ENCODE measurements around the gene CBX4.

DNA sequence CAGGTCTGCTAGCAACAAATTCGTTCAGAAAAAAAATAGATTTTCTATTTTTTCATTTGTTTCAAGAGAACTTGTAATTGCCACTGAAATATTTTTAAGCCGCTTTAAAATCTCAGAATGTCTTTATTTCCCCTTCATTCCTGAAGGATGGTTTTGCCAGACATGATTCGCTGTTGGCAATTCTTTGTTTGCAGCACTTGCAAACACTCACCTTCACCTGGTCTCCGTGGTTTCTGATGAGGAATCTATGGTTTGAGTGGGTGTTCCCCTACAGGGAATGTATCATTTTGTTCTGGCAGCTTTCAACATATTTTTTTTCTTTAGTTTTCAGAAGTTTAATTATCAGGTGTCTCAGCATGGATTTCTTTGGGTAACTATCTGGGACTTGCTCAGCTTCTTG lies 36.3 kb upstream of the CBX4 start:
- TF ChIP-seq POLR2A (IDR thresholded peaks at IDR 0.05) = no peak
- TF ChIP-seq, protein P1, sequence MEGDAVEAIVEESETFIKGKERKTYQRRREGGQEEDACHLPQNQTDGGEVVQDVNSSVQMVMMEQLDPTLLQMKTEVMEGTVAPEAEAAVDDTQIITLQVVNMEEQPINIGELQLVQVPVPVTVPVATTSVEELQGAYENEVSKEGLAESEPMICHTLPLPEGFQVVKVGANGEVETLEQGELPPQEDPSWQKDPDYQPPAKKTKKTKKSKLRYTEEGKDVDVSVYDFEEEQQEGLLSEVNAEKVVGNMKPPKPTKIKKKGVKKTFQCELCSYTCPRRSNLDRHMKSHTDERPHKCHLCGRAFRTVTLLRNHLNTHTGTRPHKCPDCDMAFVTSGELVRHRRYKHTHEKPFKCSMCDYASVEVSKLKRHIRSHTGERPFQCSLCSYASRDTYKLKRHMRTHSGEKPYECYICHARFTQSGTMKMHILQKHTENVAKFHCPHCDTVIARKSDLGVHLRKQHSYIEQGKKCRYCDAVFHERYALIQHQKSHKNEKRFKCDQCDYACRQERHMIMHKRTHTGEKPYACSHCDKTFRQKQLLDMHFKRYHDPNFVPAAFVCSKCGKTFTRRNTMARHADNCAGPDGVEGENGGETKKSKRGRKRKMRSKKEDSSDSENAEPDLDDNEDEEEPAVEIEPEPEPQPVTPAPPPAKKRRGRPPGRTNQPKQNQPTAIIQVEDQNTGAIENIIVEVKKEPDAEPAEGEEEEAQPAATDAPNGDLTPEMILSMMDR (IDR thresholded peaks at IDR 0.05) = no peak
